Prostate gland (tissue), 2 donors: ENCODE results near the gene STYK1. TPM values are rescaled to one million over a fixed set of nuclear protein-coding genes. Genes with fewer than 3 reads are reported as not detected.

Source experiments
- DNase-seq: peaks from one replicate; pipeline ENCODE4 v3.0.0-alpha.2; 2019; ENCODE audit warnings: low spot score
- H3K27ac ChIP-seq, 2 donors: fragments of 200-600 bp; sonication (generic); 2 replicates each; pipeline ENCODE4 v1.5.1; 2017 to 2019
- H3K27me3 ChIP-seq: fragments of 200-600 bp; sonication (generic); replicated peaks from 2 replicates; pipeline ENCODE4 v1.5.1; 2019; ENCODE audit not compliant: insufficient read depth
- H3K36me3 ChIP-seq, 2 donors: fragments of 200-600 bp; sonication (generic); 1 replicate in 1 of 2; 2 replicates in 1 of 2; pipeline versions ENCODE4 v1.5.1 to v1.8.1; 2017 to 2019
- H3K4me1 ChIP-seq: fragments of 200-600 bp; sonication (generic); replicated peaks from 2 replicates; pipeline ENCODE4 v1.5.1; 2019
- H3K4me3 ChIP-seq, 2 donors: fragments of 200-600 bp; sonication (generic); 2 replicates each; pipeline ENCODE4 v1.5.1; 2017 to 2019
- H3K9me3 ChIP-seq: fragments of 200-600 bp; sonication (generic); 2 replicates; pipeline ENCODE4 v1.5.1; 2017
- CTCF ChIP-seq, 4 experiments: fragments of 200-600 bp in 2 of 4; fragments of 450-650 bp in 2 of 4; sonication (generic) in 2 of 4; IDR thresholded peaks; 1 replicate in 3 of 4; 2 replicates in 1 of 4; pipeline ENCODE4 v1.5.1; 2016 to 2019; ENCODE audit warnings: antibody characterized with exemption in 4 of 4, mild to moderate bottlenecking in 2 of 4, moderate library complexity in 2 of 4
- POLR2A ChIP-seq: fragments of 450-650 bp; IDR thresholded peaks from one replicate; pipeline ENCODE4 v1.6.1; 2016; ENCODE audit warnings: antibody characterized with exemption, mild to moderate bottlenecking
- POLR2AphosphoS5 ChIP-seq: sonication (generic); formaldehyde crosslinking; IDR thresholded peaks from one replicate; pipeline ENCODE4 v1.6.1; 2017; ENCODE audit warnings: antibody characterized with exemption
- WGBS: methylation state at CpG from one replicate; pipeline ENCODE4 v1.1.5; 2018; 5-methylcytosine and 5-hydroxymethylcytosine counted together
- intact Hi-C: fragments of 100-400 bp; cut with DNase I; formaldehyde crosslinking; loops from one replicate; pipeline ENCODE4 v1.14.2; 2022
- total RNA-seq, 2 donors: library from RNA; depleted of rRNA; stranded (reverse); fragments of >200 nt; gene quantifications; one replicate each; pipeline ENCODE4 v1.1.0, GENCODE V29; 2016

The STYK1 gene
- total RNA-seq, 2 donors from 2014 or later, result 9.5 to 39.7 TPM

DNA sequence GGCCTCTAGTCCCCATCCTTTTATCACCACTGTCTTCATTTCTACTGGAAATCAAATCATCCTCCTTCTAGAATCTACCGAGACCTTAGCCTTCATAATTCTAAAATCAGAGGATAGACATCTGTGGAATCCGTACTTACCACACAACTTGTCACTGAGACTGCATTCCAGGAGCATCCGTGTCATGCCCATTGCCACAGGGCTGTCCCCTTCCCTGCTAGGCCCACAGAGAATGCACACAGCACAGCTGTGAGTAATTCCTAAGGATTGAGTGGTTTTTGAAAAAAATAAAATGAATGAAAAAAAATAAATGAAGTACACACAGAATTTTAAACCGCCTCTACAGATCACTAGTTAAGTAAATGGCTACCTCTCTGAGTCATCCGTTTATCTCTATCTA lies 39.4 kb downstream of the STYK1 start:
- Histone ChIP-seq H3K27me3 (no peaks in the 10 kb centered on the region), H3K36me3 (no peaks in the 10 kb centered on the region), H3K27ac (no peak overlapping the region), H3K4me1 (no peaks in the 10 kb centered on the region), H3K9me3 (no peaks in the 10 kb centered on the region), H3K4me3 (no peak overlapping the region)
- intact Hi-C loops, result no loop called here
- WGBS, result 88% methylated on average over 5 of the region's 5 CpGs
- TF ChIP-seq POLR2A, result no peak
- no peak for TF ChIP-seq POLR2AphosphoS5
- no peak for TF ChIP-seq CTCF (IDR thresholded peaks at IDR 0.05)
- no peak for DNase-seq

- no peak overlapping the region for H3K27ac ChIP-seq
- no peaks in the 10 kb centered on the region for H3K9me3 ChIP-seq
- no peaks in the 10 kb centered on the region for H3K36me3 ChIP-seq
- no peak for DNase-seq
- no peaks in the 10 kb centered on the region for H3K27me3 ChIP-seq
- intact Hi-C loops, result no loop called here
- 77% methylated on average over 3 of the region's 3 CpGs for WGBS
- no peak for TF ChIP-seq CTCF (IDR thresholded peaks at IDR 0.05)
- no peak for TF ChIP-seq POLR2A
- TF ChIP-seq POLR2AphosphoS5, result no peak
- H3K4me1 ChIP-seq, result no peaks in the 10 kb centered on the region
- H3K4me3 ChIP-seq, result no peak overlapping the region
These were observed 40.3 kb downstream of the STYK1 start for GRCh38 chr12:10633541-10633940.

- no peak overlapping the region for H3K4me3 ChIP-seq
- DNase-seq, result no peak
- H3K27ac ChIP-seq, result no peak overlapping the region
- no peak for TF ChIP-seq POLR2AphosphoS5
- no peak for TF ChIP-seq CTCF (IDR thresholded peaks at IDR 0.05)
- no peak for TF ChIP-seq POLR2A
- no peaks in the 10 kb centered on the region for H3K4me1 ChIP-seq
- intact Hi-C loops, result no loop called here
- no peaks in the 10 kb centered on the region for H3K9me3 ChIP-seq
- H3K27me3 ChIP-seq, result no peaks in the 10 kb centered on the region
- H3K36me3 ChIP-seq, result no peaks in the 10 kb centered on the region
These were observed 41.6 kb downstream of the STYK1 start for GRCh38 chr12:10632226-10632625.

DNA sequence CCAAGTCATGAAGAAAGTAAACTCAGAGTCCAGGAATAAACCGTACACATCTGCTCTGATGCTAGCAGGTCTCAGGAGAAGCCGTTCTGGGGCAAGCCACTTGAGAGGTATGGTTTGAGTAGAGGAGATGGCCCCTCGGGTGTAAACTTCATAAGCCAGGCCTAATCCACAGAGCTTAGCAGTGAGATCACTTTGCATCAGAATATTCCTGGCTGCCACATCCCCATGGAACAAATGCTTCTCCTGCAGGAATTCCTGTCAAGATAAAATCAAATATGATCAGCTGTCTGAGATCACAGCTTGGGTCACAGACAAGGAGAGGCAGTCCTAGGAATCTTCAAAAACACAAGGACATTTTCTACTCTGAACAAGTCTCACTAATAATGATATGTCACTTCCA lies 49.2 kb downstream of the STYK1 start:
- no peaks in the 10 kb centered on the region for H3K36me3 ChIP-seq
- WGBS, result 71% methylated on average over 3 of the region's 3 CpGs
- intact Hi-C loops, result no loop called here
- H3K4me3 ChIP-seq, result no peak overlapping the region
- peak overlapping the region; percentile 45 to 75 for H3K27ac ChIP-seq
- H3K4me1 ChIP-seq, result no peaks in the 10 kb centered on the region
- H3K9me3 ChIP-seq, result no peaks in the 10 kb centered on the region
- H3K27me3 ChIP-seq, result no peaks in the 10 kb centered on the region
- no peak for TF ChIP-seq POLR2A
- no peak for DNase-seq

GRCh38 chr12:10623131-10623530 lies 50.7 kb downstream of the STYK1 start:
- intact Hi-C loops, result no loop called here
- no peaks in the 10 kb centered on the region for H3K27me3 ChIP-seq
- H3K4me1 ChIP-seq, result no peaks in the 10 kb centered on the region
- no peak for TF ChIP-seq POLR2AphosphoS5
- no peak for TF ChIP-seq POLR2A
- TF ChIP-seq CTCF (IDR thresholded peaks at IDR 0.05), result no peak
- no peak for DNase-seq
- no peaks in the 10 kb centered on the region for H3K9me3 ChIP-seq
- no peak overlapping the region for H3K4me3 ChIP-seq
- H3K27ac ChIP-seq, result peak overlapping the region in 1 of 2 donors; percentile 75
- H3K36me3 ChIP-seq, result no peaks in the 10 kb centered on the region
